Measurements from ENCODE around the gene CYLD.

CYLD gene

DNA sequence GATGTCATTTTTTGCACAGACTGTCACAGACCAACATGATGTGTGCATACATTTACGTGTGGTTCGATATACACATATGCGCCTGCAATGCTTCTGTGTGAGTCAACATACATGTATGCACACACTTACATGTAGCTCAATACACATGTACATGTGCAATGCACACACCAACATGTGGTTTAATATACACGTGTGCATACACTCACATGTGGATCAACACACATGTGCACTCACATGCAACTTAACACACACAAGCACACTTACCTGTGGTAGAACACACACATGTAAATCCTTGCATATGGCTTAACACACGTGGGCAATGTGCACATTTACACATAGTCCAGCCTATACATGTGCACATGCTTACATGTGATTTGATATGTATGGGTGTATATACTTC lies 97.5 kb downstream of the CYLD start:
- no peak for TF ChIP-seq CTCF (IDR thresholded peaks at IDR 0.05; ENCODE audit: insufficient read depth, low read depth, low read length, missing control alignments)
- no peak for DNase-seq (ENCODE audit: low read depth)
- H3K4me3 ChIP-seq (ENCODE audit: low read length): no peak overlapping the region

GRCh38 chr16:50839920-50840729 lies 98.2 kb downstream of the CYLD start:
- H3K4me3 ChIP-seq (ENCODE audit: low read length): no peak overlapping the region
- no peak for TF ChIP-seq CTCF (IDR thresholded peaks at IDR 0.05; ENCODE audit: insufficient read depth, low read depth, low read length, missing control alignments)
- DNase-seq (ENCODE audit: low read depth): no peak

- peak; percentile 8 for DNase-seq (ENCODE audit: low read depth)
- TF ChIP-seq CTCF (IDR thresholded peaks at IDR 0.05; ENCODE audit: insufficient read depth, low read depth, low read length, missing control alignments): no peak
- peak overlapping the region; percentile 23 for H3K4me3 ChIP-seq (ENCODE audit: low read length)
Observed at GRCh38 chr16:50841081-50841886, 99.4 kb downstream of the CYLD start.

DNA sequence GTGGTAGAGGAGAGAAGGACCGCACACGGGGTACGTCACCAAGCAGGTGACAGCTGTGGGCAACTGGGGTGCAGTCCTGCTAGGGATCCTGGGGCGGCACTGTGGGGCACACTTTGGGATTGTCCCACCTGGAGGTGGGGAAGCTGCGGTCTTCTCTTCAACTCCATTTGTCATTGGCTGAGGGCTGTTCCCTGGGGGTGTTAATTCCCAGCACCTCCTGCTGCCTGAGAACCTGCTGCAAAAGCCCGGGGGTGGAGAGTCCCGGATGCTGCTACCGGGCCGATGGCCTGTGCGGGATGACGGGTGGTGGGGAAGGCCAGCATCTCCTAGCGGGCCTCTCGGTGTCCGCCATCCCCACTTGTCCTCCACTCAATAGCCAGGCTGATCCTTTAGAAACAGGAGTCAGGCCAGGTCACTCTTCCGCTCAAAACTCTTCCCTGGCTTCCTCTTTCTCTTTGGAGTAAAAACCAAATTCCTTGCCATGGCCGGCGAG lies 100.2 kb downstream of the CYLD start:
- no peak for TF ChIP-seq CTCF (IDR thresholded peaks at IDR 0.05; ENCODE audit: insufficient read depth, low read depth, low read length, missing control alignments)
- no peak for DNase-seq (ENCODE audit: low read depth)
- no peak overlapping the region for H3K4me3 ChIP-seq (ENCODE audit: low read length)

GRCh38 chr16:50842589-50842988 lies 100.7 kb downstream of the CYLD start:
- no peak overlapping the region for H3K4me3 ChIP-seq (ENCODE audit: low read length)
- TF ChIP-seq CTCF (IDR thresholded peaks at IDR 0.05; ENCODE audit: insufficient read depth, low read depth, low read length, missing control alignments): no peak
- no peak for DNase-seq (ENCODE audit: low read depth)

- DNase-seq (ENCODE audit: low read depth): no peak
- no peak for TF ChIP-seq CTCF (IDR thresholded peaks at IDR 0.05; ENCODE audit: insufficient read depth, low read depth, low read length, missing control alignments)
- no peak overlapping the region for H3K4me3 ChIP-seq (ENCODE audit: low read length)
Observed at GRCh38 chr16:50844840-50845239, 103.0 kb downstream of the CYLD start.
